HepG2 (cell line): ENCODE data around the gene PRSS22. TPM values are rescaled to one million over a fixed set of nuclear protein-coding genes. Genes with fewer than 3 reads are reported as not detected.

Experiments used
- ATAC-seq: fragments of 200-7000 bp; cut with Tn5 transposase; 3 replicates; pipeline ENCODE4 v1.9.1; 2020; ENCODE audit warnings: mild to moderate bottlenecking, moderate library complexity
- BruUV-seq: library from RNA; stranded (reverse); fragments of 400-500 nt; replicated peaks from 2 replicates; lab custom pipeline; 2021; lab: Mats Ljungman, UMichigan
- CTCF ChIA-PET: fragments of 300-600 bp; formaldehyde crosslinking; extraction: SDS; loops from one replicate; lab custom pipeline; 2021; ENCODE audit warnings: low total read pairs, inconsistent platforms, low intra/inter-chr PET ratio; lab: Yijun Ruan, JAX
- POLR2A ChIA-PET: fragments of 350-600 bp; sonication (Branson Sonifier 250); formaldehyde crosslinking; loops from one replicate; lab custom pipeline; 2020; ENCODE audit warnings: antibody characterized with exemption, inconsistent platforms; lab: Yijun Ruan, JAX
- DNase-seq: peaks from one replicate; pipeline ENCODE4 v3.0.0-alpha.2; 2015; ENCODE audit warnings: low spot score
- FAIRE-seq: peaks from 3 replicates; lab custom pipeline; 2011; peaks lifted over from hg19 to GRCh38; lab: Jason Lieb, UNC
- H2AFZ ChIP-seq: one replicate; pipeline ENCODE4 v1.6.1; 2011; ENCODE audit warnings: low read length, inconsistent platforms
- H3K27ac ChIP-seq: fragments of 300-600 bp; 3 replicates; pipeline ENCODE4 v1.8.0; 2011; ENCODE audit warnings: mixed run types, mild to moderate bottlenecking, mixed read lengths, low read length, inconsistent platforms; ENCODE audit not compliant: insufficient read depth; ENCODE audit errors: extremely low read length
- H3K27me3 ChIP-seq, 2 experiments: fragments of 200-600 bp in 1 of 2; 2 replicates in 1 of 2; 3 replicates in 1 of 2; pipeline versions ENCODE4 v1.6.0 to v1.8.0; 2011; ENCODE audit warnings: low read length in 2 of 2, mild to moderate bottlenecking in 2 of 2, moderate library complexity in 2 of 2, inconsistent platforms in 1 of 2; ENCODE audit not compliant: insufficient read depth in 2 of 2, control insufficient read depth in 1 of 2
- H3K36me3 ChIP-seq, 2 experiments: fragments of 200-600 bp in 1 of 2; replicated peaks in 1 of 2; 2 replicates in 1 of 2; 3 replicates in 1 of 2; pipeline versions ENCODE4 v1.5.1 to v1.8.0; 2011; ENCODE audit warnings: low read length in 2 of 2, inconsistent platforms in 1 of 2; ENCODE audit not compliant: insufficient read depth in 2 of 2, control insufficient read depth in 1 of 2
- H3K4me1 ChIP-seq: 2 replicates; pipeline ENCODE4 v1.5.1; 2012; ENCODE audit warnings: low read length, inconsistent platforms; ENCODE audit not compliant: insufficient read depth
- H3K4me2 ChIP-seq: 2 replicates; pipeline ENCODE4 v1.6.0; 2011; ENCODE audit warnings: low read depth, low read length, inconsistent platforms
- H3K4me3 ChIP-seq, 3 experiments: fragments of 200-600 bp in 1 of 3; sonication (generic), shearing (Covaris generic) in 1 of 3; replicated peaks in 1 of 3; 2 replicates each; pipeline ENCODE4 v1.5.1; 2011 to 2016; ENCODE audit warnings: low read length in 3 of 3, inconsistent platforms in 2 of 3, low read depth in 2 of 3, mild to moderate bottlenecking in 2 of 3, control low read depth in 1 of 3, mixed read lengths in 1 of 3; ENCODE audit not compliant: insufficient read depth in 1 of 3
- H3K79me2 ChIP-seq: one replicate; pipeline ENCODE4 v1.6.1; 2011; ENCODE audit warnings: low read length, inconsistent platforms; ENCODE audit not compliant: insufficient read depth
- H3K9ac ChIP-seq: 2 replicates; pipeline ENCODE4 v1.6.0; 2011; ENCODE audit warnings: mild to moderate bottlenecking, low read depth, low read length, inconsistent platforms; ENCODE audit not compliant: insufficient read depth
- H3K9me3 ChIP-seq: 2 replicates; pipeline ENCODE4 v1.5.1; 2012; ENCODE audit warnings: mild to moderate bottlenecking, low read length
- H4K20me1 ChIP-seq: 2 replicates; pipeline ENCODE4 v1.6.0; 2011; ENCODE audit warnings: inconsistent platforms, mild to moderate bottlenecking, low read length, moderate library complexity; ENCODE audit not compliant: insufficient read depth
- ASH2L ChIP-seq: fragments of 300-600, 200-600 bp; sonication (generic); IDR thresholded peaks from 2 replicates; pipeline ENCODE4 v1.7.0; 2017; ENCODE audit warnings: low read depth, mild to moderate bottlenecking, moderate library complexity, mixed read lengths, low read length; ENCODE audit not compliant: insufficient read length
- CENPX ChIP-seq: sonication (generic); formaldehyde crosslinking; IDR thresholded peaks from 2 replicates; pipeline ENCODE4 v1.9.0; 2021; ENCODE audit warnings: mild to moderate bottlenecking, missing genetic modification reagents, moderate library complexity
- FLYWCH1 ChIP-seq: sonication (generic); formaldehyde crosslinking; IDR thresholded peaks from 2 replicates; pipeline ENCODE4 v1.8.1; 2023; ENCODE audit warnings: mild to moderate bottlenecking, missing genetic modification reagents
- NBN ChIP-seq: fragments of 450-650 bp; conservative IDR thresholded peaks from 2 replicates; pipeline ENCODE4 v1.6.1; 2017
- SIX1 ChIP-seq: sonication (generic); formaldehyde crosslinking; IDR thresholded peaks from 2 replicates; pipeline ENCODE4 v1.4.0; 2020; ENCODE audit warnings: missing genetic modification reagents, borderline replicate concordance
- TAF1 ChIP-seq: sonication (generic); formaldehyde crosslinking; IDR thresholded peaks from 2 replicates; pipeline ENCODE4 v1.4.0; 2020; ENCODE audit warnings: missing genetic modification reagents
- ZKSCAN8 ChIP-seq: IDR thresholded peaks from 2 replicates; pipeline ENCODE4 v1.6.1; 2016; ENCODE audit warnings: borderline replicate concordance, missing genetic modification reagents, missing compliant biosample characterization
- ZMAT3 ChIP-seq: sonication (generic); formaldehyde crosslinking; conservative IDR thresholded peaks from 2 replicates; pipeline ENCODE4 v1.7.0; 2021; ENCODE audit warnings: missing genetic modification reagents
- WGBS: methylation state at CpG from one replicate; pipeline ENCODE4 v1.1.6; 2017; ENCODE audit warnings: low lambda C conversion rate; 5-methylcytosine and 5-hydroxymethylcytosine counted together
- in situ Hi-C: cut with HindIII; loops from 2 replicates; pipeline ENCODE4 v1.10.0; 2017; ENCODE audit warnings: low pct_unique_long_range_greater_than_20kb; ENCODE audit not compliant: extremely low pct_ligation_motif_present
- intact Hi-C: fragments of 100-400 bp; cut with micrococcal nuclease; formaldehyde crosslinking; loops from one replicate; pipeline ENCODE4 v1.10.0; 2022; ENCODE audit not compliant: unreplicated experiment
- polyA plus RNA-seq, 8 experiments: library from polyadenylated mRNA; depleted of rRNA in 3 of 8; stranded (reverse) in 7 of 8; unstranded in 1 of 8; fragments of >200 nt; fragmentation: Illumina TruSeq in 4 of 8; extraction: Trizol in 4 of 8; gene quantifications; 2 replicates each; pipeline versions ENCODE4 v1.2.1 to v1.2.3, GENCODE V29; 2011 to 2016; ENCODE audit warnings: low read depth in 4 of 8, missing spikeins in 1 of 8, mixed read lengths in 1 of 8; ENCODE audit not compliant: insufficient read depth in 1 of 8
- total RNA-seq, 5 experiments: library from RNA; depleted of rRNA; stranded (reverse); fragments of >200 nt; fragmentation: Illumina TruSeq; extraction: Trizol; gene quantifications; 2 replicates each; pipeline ENCODE4 v1.2.3, GENCODE V29; 2016; ENCODE audit warnings: low read depth in 1 of 5
- TF ChIP-seq, protein P1 (sequence below): sonication (generic); formaldehyde crosslinking; IDR thresholded peaks from 2 replicates; pipeline ENCODE4 v1.4.0; 2020; ENCODE audit warnings: mild to moderate bottlenecking, missing genetic modification reagents
- TF ChIP-seq, protein P2 (sequence below): sonication (generic); formaldehyde crosslinking; IDR thresholded peaks from 2 replicates; pipeline ENCODE4 v1.4.0; 2020; ENCODE audit warnings: missing genetic modification reagents
- TF ChIP-seq, protein P3 (sequence below): sonication (generic); formaldehyde crosslinking; IDR thresholded peaks from 2 replicates; pipeline ENCODE4 v1.5.0; 2020; ENCODE audit warnings: missing genetic modification reagents
- TF ChIP-seq, protein P4 (sequence below): sonication (generic); formaldehyde crosslinking; IDR thresholded peaks from 2 replicates; pipeline ENCODE4 v1.5.0; 2020; ENCODE audit warnings: mild to moderate bottlenecking, missing genetic modification reagents, borderline replicate concordance

Gene PRSS22
- total and polyA plus RNA-seq, 2 of the 13 experiments (the other 11 are each of a cell fraction or from before 2014, with no cell fraction given), result 0.24 to 0.32 TPM

DNA sequence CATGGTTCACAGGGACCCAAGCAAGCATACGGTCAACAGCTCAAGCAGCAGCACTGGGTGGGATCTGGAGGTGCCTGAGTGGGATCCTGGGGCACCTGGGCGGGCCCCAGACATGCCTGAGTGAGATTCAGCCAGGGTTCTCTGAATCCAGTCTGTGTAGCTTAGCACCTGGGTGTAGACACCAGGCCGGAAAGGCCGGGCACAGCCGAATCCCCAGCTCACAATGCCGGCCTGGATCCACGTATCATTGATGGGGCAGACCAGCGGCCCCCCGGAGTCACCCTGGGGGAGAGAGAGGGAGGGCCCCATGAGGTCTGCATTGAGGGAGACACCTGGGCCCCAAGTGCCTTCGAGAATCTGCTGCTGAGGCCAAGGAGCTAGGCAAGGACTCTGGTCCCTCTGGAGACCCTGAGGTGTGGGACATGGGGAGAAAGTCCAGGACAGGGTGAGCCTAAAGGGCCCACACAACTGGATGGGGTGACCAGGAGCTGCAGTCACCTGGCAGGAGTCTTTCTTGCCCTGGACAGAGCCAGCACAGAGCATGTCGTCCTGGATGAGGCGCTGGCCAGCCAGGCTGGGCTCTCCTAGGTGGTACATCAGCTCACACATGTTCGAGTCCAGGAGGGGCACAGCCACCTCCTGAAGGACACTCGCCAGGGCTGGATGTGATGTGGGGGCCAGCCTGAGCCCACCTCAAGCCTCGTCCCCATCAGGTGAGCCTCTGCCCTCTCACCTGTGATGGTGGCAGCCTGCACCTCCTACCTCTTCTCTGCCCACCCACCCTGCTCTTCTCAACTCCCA, 18.1 kb downstream of the PRSS22 start:
- POLR2A ChIA-PET, result interaction anchor here (1.4 to 1.8 kb wide), 3 partner anchors 10 to 66 kb away, joined by 7 to 19 read pairs (median 9); partner anchors contain the start of gene ZG16B
- H3K9ac ChIP-seq, result no peak overlapping the region
- no peak overlapping the region for H3K27ac ChIP-seq
- BruUV-seq, result no TSS peak
- H3K27me3 ChIP-seq, result peaks cover 3 to 4% of the 10 kb centered on the region in 2 experiments; a peak in 2 of 5 replicates
- H3K4me1 ChIP-seq, result peaks cover 39% of the 10 kb centered on the region
- no peaks in the 10 kb centered on the region for H4K20me1 ChIP-seq
- no peaks in the 10 kb centered on the region for H3K79me2 ChIP-seq
- TF ChIP-seq, protein P1, sequence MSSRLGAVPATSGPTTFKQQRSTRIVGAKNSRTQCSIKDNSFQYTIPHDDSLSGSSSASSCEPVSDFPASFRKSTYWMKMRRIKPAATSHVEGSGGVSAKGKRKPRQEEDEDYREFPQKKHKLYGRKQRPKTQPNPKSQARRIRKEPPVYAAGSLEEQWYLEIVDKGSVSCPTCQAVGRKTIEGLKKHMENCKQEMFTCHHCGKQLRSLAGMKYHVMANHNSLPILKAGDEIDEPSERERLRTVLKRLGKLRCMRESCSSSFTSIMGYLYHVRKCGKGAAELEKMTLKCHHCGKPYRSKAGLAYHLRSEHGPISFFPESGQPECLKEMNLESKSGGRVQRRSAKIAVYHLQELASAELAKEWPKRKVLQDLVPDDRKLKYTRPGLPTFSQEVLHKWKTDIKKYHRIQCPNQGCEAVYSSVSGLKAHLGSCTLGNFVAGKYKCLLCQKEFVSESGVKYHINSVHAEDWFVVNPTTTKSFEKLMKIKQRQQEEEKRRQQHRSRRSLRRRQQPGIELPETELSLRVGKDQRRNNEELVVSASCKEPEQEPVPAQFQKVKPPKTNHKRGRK, result no peak
- TF ChIP-seq ASH2L (no peak), NBN (no peak), FLYWCH1 (CRISPR knock-in tag) (no peak), ZKSCAN8 (CRISPR knock-in tag) (no peak), ZMAT3 (CRISPR knock-in tag) (no peak), CENPX (no peak), SIX1 (CRISPR knock-in tag) (no peak), TAF1 (CRISPR knock-in tag) (no peak)
- TF ChIP-seq, protein P2, sequence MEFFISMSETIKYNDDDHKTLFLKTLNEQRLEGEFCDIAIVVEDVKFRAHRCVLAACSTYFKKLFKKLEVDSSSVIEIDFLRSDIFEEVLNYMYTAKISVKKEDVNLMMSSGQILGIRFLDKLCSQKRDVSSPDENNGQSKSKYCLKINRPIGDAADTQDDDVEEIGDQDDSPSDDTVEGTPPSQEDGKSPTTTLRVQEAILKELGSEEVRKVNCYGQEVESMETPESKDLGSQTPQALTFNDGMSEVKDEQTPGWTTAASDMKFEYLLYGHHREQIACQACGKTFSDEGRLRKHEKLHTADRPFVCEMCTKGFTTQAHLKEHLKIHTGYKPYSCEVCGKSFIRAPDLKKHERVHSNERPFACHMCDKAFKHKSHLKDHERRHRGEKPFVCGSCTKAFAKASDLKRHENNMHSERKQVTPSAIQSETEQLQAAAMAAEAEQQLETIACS, result no peak
- TF ChIP-seq, protein P3, sequence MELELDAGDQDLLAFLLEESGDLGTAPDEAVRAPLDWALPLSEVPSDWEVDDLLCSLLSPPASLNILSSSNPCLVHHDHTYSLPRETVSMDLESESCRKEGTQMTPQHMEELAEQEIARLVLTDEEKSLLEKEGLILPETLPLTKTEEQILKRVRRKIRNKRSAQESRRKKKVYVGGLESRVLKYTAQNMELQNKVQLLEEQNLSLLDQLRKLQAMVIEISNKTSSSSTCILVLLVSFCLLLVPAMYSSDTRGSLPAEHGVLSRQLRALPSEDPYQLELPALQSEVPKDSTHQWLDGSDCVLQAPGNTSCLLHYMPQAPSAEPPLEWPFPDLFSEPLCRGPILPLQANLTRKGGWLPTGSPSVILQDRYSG (CRISPR knock-in tag), result no peak
- TF ChIP-seq, protein P4, sequence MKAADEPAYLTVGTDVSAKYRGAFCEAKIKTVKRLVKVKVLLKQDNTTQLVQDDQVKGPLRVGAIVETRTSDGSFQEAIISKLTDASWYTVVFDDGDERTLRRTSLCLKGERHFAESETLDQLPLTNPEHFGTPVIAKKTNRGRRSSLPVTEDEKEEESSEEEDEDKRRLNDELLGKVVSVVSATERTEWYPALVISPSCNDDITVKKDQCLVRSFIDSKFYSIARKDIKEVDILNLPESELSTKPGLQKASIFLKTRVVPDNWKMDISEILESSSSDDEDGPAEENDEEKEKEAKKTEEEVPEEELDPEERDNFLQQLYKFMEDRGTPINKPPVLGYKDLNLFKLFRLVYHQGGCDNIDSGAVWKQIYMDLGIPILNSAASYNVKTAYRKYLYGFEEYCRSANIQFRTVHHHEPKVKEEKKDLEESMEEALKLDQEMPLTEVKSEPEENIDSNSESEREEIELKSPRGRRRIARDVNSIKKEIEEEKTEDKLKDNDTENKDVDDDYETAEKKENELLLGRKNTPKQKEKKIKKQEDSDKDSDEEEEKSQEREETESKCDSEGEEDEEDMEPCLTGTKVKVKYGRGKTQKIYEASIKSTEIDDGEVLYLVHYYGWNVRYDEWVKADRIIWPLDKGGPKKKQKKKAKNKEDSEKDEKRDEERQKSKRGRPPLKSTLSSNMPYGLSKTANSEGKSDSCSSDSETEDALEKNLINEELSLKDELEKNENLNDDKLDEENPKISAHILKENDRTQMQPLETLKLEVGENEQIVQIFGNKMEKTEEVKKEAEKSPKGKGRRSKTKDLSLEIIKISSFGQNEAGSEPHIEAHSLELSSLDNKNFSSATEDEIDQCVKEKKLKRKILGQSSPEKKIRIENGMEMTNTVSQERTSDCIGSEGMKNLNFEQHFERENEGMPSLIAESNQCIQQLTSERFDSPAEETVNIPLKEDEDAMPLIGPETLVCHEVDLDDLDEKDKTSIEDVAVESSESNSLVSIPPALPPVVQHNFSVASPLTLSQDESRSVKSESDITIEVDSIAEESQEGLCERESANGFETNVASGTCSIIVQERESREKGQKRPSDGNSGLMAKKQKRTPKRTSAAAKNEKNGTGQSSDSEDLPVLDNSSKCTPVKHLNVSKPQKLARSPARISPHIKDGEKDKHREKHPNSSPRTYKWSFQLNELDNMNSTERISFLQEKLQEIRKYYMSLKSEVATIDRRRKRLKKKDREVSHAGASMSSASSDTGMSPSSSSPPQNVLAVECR, result no peak
- FAIRE-seq (no peak), ATAC-seq (no peak), DNase-seq (no peak)
- intact Hi-C loops (loop anchor here (1.0 to 2.0 kb wide), 3 partner anchors 15 to 79 kb away; no protein-coding TSS in a partner anchor), in situ Hi-C loops (loop anchor here (5.0 kb wide), 2 partner anchors 32 to 72 kb away; partner anchors contain the start of gene FLYWCH1)
- H3K4me3 ChIP-seq, result no peak overlapping the region
- H3K36me3 ChIP-seq, result no peaks in the 10 kb centered on the region
- H2AFZ ChIP-seq, result no peak overlapping the region
- 38% methylated on average over 1 of the region's 15 CpGs for WGBS
- H3K9me3 ChIP-seq, result no peaks in the 10 kb centered on the region
- CTCF ChIA-PET, result interaction anchor here (0.8 to 3.0 kb wide), 4 partner anchors 29 to 87 kb away, joined by 3 to 19 read pairs (median 8); no protein-coding TSS in a partner anchor
- H3K4me2 ChIP-seq, result no peak overlapping the region
